Transverse colon (tissue), 4 donors: Measurements from ENCODE around the gene TCF21. TPM values are rescaled to one million over a fixed set of nuclear protein-coding genes. Genes with fewer than 3 reads are reported as not detected.
A peak's percentile ranks its signal among the peaks of the same experiment; 100 is the strongest.

Experiments
- DNase-seq: peaks from one replicate; pipeline ENCODE4 v3.0.0-alpha.2; 2019
- H3K27ac ChIP-seq, 4 donors: fragments of 200-600 bp; sonication (generic); 2 replicates each; pipeline ENCODE4 v1.5.1; 2016 to 2018; ENCODE audit warnings: inconsistent platforms in 4 of 4
- H3K27me3 ChIP-seq: fragments of 200-600 bp; sonication (generic); 2 replicates; pipeline ENCODE4 v1.5.1; 2017; ENCODE audit warnings: inconsistent platforms
- H3K36me3 ChIP-seq, 4 donors: fragments of 200-600 bp; sonication (generic); 2 replicates each; pipeline ENCODE4 v1.5.1; 2017 to 2019; ENCODE audit warnings: inconsistent platforms in 4 of 4
- H3K4me1 ChIP-seq, 4 donors: fragments of 200-600 bp; sonication (generic); 2 replicates each; pipeline ENCODE4 v1.5.1; 2017 to 2020; ENCODE audit warnings: inconsistent platforms in 4 of 4
- H3K4me3 ChIP-seq, 4 donors: fragments of 200-600 bp; sonication (generic); 1 replicate in 1 of 4; 2 replicates in 3 of 4; pipeline versions ENCODE4 v1.5.1 to v1.6.1; 2017 to 2019; ENCODE audit warnings: inconsistent platforms in 4 of 4
- H3K9me3 ChIP-seq, 2 donors: fragments of 200-600 bp; sonication (generic); 2 replicates each; pipeline ENCODE4 v1.5.1; 2017 to 2019; ENCODE audit warnings: inconsistent platforms in 2 of 2
- EP300 ChIP-seq: sonication (generic); formaldehyde crosslinking; IDR thresholded peaks from one replicate; pipeline ENCODE4 v1.6.1; 2017; ENCODE audit warnings: antibody characterized with exemption, low read depth
- POLR2A ChIP-seq: fragments of 450-650 bp; IDR thresholded peaks from one replicate; pipeline ENCODE4 v1.6.1; 2016; ENCODE audit warnings: antibody characterized with exemption, mild to moderate bottlenecking, moderate library complexity
- POLR2AphosphoS5 ChIP-seq, 3 donors: sonication (generic); formaldehyde crosslinking; IDR thresholded peaks; one replicate each; pipeline ENCODE4 v1.6.1; 2016; ENCODE audit warnings: antibody characterized with exemption in 3 of 3
- WGBS, 2 donors: methylation state at CpG; one replicate each; pipeline ENCODE4 v1.1.5; 2018; ENCODE audit warnings: low coverage in 1 of 2; 5-methylcytosine and 5-hydroxymethylcytosine counted together
- in situ Hi-C, 4 donors: fragments of 200-750 bp; cut with MboI; loops; one replicate each; pipeline versions ENCODE4 v1.15.0 to v1.15.1; 2017; ENCODE audit warnings: low sequenced_read_pairs in 3 of 4, low pct_ligation_motif_present in 1 of 4, low pct_unique_long_range_greater_than_20kb in 1 of 4
- intact Hi-C: fragments of 100-400 bp; cut with DNase I; formaldehyde crosslinking; loops from one replicate; pipeline ENCODE4 v1.15.1; 2023; ENCODE audit warnings: low total_unique reads
- total RNA-seq, 4 donors: library from RNA; depleted of rRNA; stranded (reverse); fragments of >200 nt; gene quantifications; one replicate each; pipeline ENCODE4 v1.1.0, GENCODE V29; 2016
- TF ChIP-seq, protein P1 (sequence below), 5 experiments: fragments of 200-600 bp in 3 of 5; fragments of 450-650 bp in 2 of 5; sonication (generic) in 3 of 5; IDR thresholded peaks; 1 replicate in 2 of 5; 2 replicates in 3 of 5; pipeline ENCODE4 v1.5.1; 2016 to 2017; ENCODE audit warnings: antibody characterized with exemption in 5 of 5, inconsistent platforms in 3 of 5, mild to moderate bottlenecking in 2 of 5, moderate library complexity in 1 of 5

Gene TCF21
- total RNA-seq, 4 donors from 2014 or later = 6.0 to 13.0 (median 8.9) TPM

DNA sequence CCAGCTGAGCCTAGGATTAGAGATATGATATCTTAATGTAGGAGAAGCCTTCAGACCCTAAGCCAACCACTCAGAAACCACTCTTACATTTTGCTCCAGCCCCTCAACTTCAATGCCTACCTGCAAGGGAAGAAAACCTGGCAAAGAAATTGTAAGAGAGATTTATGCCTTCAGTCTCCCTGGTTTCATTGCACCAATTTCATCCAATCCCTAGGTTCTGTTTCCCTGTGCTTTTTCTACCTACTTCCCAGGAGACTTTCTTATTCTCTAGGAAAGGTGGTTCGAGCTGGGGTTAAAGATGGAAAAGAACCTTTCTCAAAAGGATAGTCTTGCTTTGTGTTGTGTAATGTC is 1.1 kb upstream of the TCF21 start:
- no peak for TF ChIP-seq EP300
- TF ChIP-seq POLR2A = no peak
- TF ChIP-seq POLR2AphosphoS5 (IDR thresholded peaks at IDR 0.05) = no peak
- TF ChIP-seq, protein P1, sequence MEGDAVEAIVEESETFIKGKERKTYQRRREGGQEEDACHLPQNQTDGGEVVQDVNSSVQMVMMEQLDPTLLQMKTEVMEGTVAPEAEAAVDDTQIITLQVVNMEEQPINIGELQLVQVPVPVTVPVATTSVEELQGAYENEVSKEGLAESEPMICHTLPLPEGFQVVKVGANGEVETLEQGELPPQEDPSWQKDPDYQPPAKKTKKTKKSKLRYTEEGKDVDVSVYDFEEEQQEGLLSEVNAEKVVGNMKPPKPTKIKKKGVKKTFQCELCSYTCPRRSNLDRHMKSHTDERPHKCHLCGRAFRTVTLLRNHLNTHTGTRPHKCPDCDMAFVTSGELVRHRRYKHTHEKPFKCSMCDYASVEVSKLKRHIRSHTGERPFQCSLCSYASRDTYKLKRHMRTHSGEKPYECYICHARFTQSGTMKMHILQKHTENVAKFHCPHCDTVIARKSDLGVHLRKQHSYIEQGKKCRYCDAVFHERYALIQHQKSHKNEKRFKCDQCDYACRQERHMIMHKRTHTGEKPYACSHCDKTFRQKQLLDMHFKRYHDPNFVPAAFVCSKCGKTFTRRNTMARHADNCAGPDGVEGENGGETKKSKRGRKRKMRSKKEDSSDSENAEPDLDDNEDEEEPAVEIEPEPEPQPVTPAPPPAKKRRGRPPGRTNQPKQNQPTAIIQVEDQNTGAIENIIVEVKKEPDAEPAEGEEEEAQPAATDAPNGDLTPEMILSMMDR (IDR thresholded peaks at IDR 0.05) = no peak
- Histone ChIP-seq H3K9me3 (no peaks in the 10 kb centered on the region), H3K4me3 (peak overlapping the region in 1 of 4 donors; percentile 57), H3K27ac (peak overlapping the region; percentile 81 to 85 (median 82)), H3K27me3 (peaks cover 81% of the 10 kb centered on the region), H3K36me3 (no peaks in the 10 kb centered on the region), H3K4me1 (peaks cover 0 to 21% (median 6%) of the 10 kb centered on the region in 4 donors)
- DNase-seq = no peak
- intact Hi-C loops (no loop called here), in situ Hi-C loops (no loop called here)
- WGBS, 2 donors = 29 to 53% methylated on average over 1 of the region's 1 CpG

DNA sequence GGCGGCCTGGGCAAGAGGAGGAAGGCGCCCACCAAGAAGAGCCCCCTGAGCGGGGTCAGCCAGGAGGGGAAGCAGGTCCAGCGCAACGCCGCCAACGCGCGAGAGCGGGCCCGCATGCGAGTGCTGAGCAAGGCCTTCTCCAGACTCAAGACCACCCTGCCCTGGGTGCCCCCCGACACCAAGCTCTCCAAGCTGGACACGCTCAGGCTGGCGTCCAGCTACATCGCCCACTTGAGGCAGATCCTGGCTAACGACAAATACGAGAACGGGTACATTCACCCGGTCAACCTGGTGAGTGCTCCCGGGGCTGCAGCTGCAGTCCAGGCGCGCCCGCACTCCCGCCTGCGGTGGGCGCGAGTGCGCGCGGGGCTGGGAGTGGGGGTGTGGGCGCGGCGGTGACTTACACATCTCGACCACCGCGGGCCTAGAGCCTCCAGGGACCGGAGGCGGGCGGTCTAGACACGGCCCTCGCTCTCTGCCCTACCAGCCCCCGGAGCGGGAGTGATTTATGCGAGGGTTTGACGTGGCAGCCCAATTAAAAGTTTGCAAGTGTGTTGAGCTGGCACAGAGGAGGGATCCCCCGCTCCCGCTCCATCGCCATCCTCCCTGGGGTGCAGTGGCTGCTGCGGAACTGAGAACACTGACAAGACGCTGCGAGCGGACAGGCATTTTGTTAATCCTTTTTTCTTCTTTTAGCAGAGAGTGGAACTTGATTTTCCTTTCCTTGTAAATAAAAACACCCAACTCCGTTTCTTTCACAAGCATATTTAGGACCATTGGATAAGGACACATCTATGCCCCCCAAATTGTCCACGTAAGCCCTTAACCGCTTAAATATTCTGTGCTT is 867 bp downstream of the TCF21 start:
- Histone ChIP-seq H3K27ac (peak overlapping the region; percentile 81 to 85 (median 82)), H3K4me1 (peaks cover 0 to 34% (median 9%) of the 10 kb centered on the region in 4 donors), H3K9me3 (no peaks in the 10 kb centered on the region), H3K36me3 (no peaks in the 10 kb centered on the region), H3K4me3 (peak overlapping the region; percentile 13 to 57 (median 26)), H3K27me3 (peaks cover 92% of the 10 kb centered on the region)
- intact Hi-C loops = no loop called here
- TF ChIP-seq, protein P1 (IDR thresholded peaks at IDR 0.05) = no peak
- TF ChIP-seq POLR2AphosphoS5 (IDR thresholded peaks at IDR 0.05) = peak in 1 of 3 donors; percentile 6
- peak; percentile 17 for TF ChIP-seq POLR2A
- TF ChIP-seq EP300 = no peak
- in situ Hi-C loops = no loop called here
- DNase-seq = no peak
- 19 to 24% methylated on average over 3 to 37 of the region's 56 CpGs for WGBS, 2 donors

DNA sequence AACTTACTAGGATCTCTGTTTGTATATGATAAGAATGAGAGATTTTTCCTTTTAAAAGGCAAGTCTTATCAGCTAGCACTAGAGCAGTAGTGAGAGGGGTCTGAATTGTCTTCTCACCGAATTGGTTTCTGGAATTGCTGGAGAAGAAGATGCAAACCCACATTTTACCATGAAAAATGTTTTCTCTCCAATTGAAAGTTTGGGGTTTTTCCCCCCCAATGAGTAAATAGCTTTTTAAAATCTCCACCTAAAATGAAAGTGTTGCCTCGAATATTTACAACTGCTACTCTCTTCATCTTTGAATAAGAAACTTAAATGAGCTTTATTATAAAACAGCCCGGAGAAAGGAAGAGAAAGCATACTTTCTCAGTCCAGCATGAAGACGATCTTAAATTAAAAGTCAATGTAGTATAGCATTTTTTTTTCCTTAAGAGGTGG is 1.8 kb downstream of the TCF21 start:
- Histone ChIP-seq H3K4me1 (peaks cover 0 to 43% (median 11%) of the 10 kb centered on the region in 4 donors), H3K36me3 (no peaks in the 10 kb centered on the region), H3K4me3 (peak overlapping the region; percentile 1 to 57 (median 26)), H3K27ac (peak overlapping the region; percentile 81 to 85 (median 82)), H3K9me3 (no peaks in the 10 kb centered on the region), H3K27me3 (peaks cover 97% of the 10 kb centered on the region)
- intact Hi-C loops (no loop called here), in situ Hi-C loops (no loop called here)
- TF ChIP-seq POLR2AphosphoS5 (IDR thresholded peaks at IDR 0.05) (no peak), EP300 (no peak), POLR2A (no peak)
- TF ChIP-seq, protein P1 (IDR thresholded peaks at IDR 0.05) = no peak
- 0 to 2% methylated on average over 3 to 4 of the region's 4 CpGs for WGBS, 2 donors
- DNase-seq = no peak

DNA sequence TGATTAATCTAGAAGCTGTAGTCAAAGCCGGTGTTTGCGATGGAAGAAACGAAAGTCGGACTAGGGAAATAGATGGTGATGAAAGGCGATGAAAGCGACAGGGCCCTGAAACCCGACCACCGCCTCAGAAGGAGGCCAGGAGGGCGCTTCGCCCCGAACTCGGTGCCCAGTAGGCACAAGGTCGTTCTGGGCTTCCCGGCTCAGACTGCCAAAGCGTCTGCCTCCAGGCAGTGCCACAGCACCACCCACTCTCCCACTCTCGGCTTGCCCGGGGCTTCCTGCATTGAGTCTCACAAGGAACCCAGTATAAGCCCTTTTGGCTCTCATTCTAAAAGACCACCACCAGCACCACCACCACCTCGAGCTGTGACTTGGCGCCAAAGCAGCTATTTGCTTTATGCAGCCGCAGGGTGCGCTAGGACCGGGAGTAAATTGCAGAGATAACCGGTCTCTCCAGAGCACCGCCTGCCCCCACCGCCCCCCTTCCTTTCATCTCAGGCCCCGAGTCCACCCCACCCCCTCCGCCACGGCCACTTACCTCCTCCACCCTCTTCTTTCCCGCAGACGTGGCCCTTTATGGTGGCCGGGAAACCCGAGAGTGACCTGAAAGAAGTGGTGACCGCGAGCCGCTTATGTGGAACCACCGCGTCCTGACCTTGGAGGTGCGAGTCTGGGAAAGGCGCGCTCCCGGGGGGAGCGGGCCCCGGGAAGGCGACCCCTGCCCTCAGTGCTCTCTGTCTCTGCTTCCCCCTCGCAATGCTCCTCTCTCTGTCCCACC is 2.4 kb downstream of the TCF21 start:
- Histone ChIP-seq H3K4me1 (peaks cover 0 to 49% (median 14%) of the 10 kb centered on the region in 4 donors), H3K9me3 (no peaks in the 10 kb centered on the region), H3K4me3 (peak overlapping the region; percentile 1 to 57 (median 26)), H3K27me3 (peaks cover 99% of the 10 kb centered on the region), H3K27ac (peak overlapping the region; percentile 81 to 85 (median 82)), H3K36me3 (no peaks in the 10 kb centered on the region)
- WGBS, 2 donors = 2 to 4% methylated on average over 9 to 43 of the region's 45 CpGs
- in situ Hi-C loops = no loop called here
- peak; percentile 13 for DNase-seq
- TF ChIP-seq POLR2AphosphoS5 (IDR thresholded peaks at IDR 0.05) (peak in 1 of 3 donors; percentile 20), POLR2A (no peak), EP300 (no peak)
- TF ChIP-seq, protein P1 (IDR thresholded peaks at IDR 0.05) = no peak
- intact Hi-C loops = no loop called here
